ENCODE results near the gene EXT2. TPM values are rescaled to one million over a fixed set of nuclear protein-coding genes. Genes with fewer than 3 reads are reported as not detected.

EXT2 gene
- total and polyA plus RNA-seq, 2 of the 13 experiments (the other 11 are each of a cell fraction or from before 2014, with no cell fraction given) = 61.5 to 68.7 TPM

- TF ChIP-seq ZNF879 (CRISPR knock-in tag; IDR thresholded peaks at IDR 0.05) = no peak
- no peak for TF ChIP-seq ZNF574 (CRISPR knock-in tag; IDR thresholded peaks at IDR 0.05)
- no peak for TF ChIP-seq ATF7-NPFF (CRISPR knock-in tag; IDR thresholded peaks at IDR 0.05; ENCODE audit: low read depth)
- no peak for TF ChIP-seq ZFP90 (CRISPR knock-in tag; IDR thresholded peaks at IDR 0.05; ENCODE audit: borderline replicate concordance)
- TF ChIP-seq JUND (CRISPR knock-in tag; IDR thresholded peaks at IDR 0.05) = no peak
- TF ChIP-seq SMARCC2 (IDR thresholded peaks at IDR 0.05) = no peak
- TF ChIP-seq GTF3A (CRISPR knock-in tag; conservative IDR thresholded peaks at IDR 0.05) = no peak
- no peak for TF ChIP-seq CBFB (CRISPR knock-in tag; IDR thresholded peaks at IDR 0.05)
- ChIA-PET CTCF (ENCODE audit: low intra/inter-chr PET ratio, low total read pairs) (no interaction called here), POLR2A (no interaction called here)
- H3K36me3 ChIP-seq (replicated peaks in 1 of 2; ENCODE audit: control insufficient read depth in 1 of 2, insufficient read depth in 2 of 2, low read length in 2 of 2) = peaks cover 2 to 3% of the 10 kb centered on the region in 2 experiments; a peak in 3 of 5 replicates
- no peaks in the 10 kb centered on the region for H4K20me1 ChIP-seq (ENCODE audit: insufficient read depth, low read length)
- no peak overlapping the region for H2AFZ ChIP-seq (ENCODE audit: low read length)
- DNase-seq (ENCODE audit: low spot score) (no peak), FAIRE-seq (no peak), ATAC-seq (no peak)
- H3K4me1 ChIP-seq (ENCODE audit: insufficient read depth, low read length) = peaks cover 8% of the 10 kb centered on the region; the same call in 1 of the 2 replicates
- in situ Hi-C loops (cut with HindIII; ENCODE audit: extremely low pct_ligation_motif_present, low pct_unique_long_range_greater_than_20kb) = no loop called here
- no peak overlapping the region for H3K9ac ChIP-seq (ENCODE audit: insufficient read depth, low read depth, low read length)
- intact Hi-C loops (cut with micrococcal nuclease; ENCODE audit: unreplicated experiment) = no loop called here
- no peak overlapping the region for H3K4me2 ChIP-seq (ENCODE audit: low read depth, low read length)
- H3K79me2 ChIP-seq (ENCODE audit: insufficient read depth, low read length) = no peaks in the 10 kb centered on the region
- no TSS peak for BruUV-seq (replicated peaks)
- no peaks in the 10 kb centered on the region for H3K27me3 ChIP-seq (ENCODE audit: control insufficient read depth in 1 of 2, insufficient read depth in 2 of 2, low read length in 2 of 2)
- H3K27ac ChIP-seq (ENCODE audit: extremely low read length, insufficient read depth, low read length) = no peak overlapping the region
- no peak overlapping the region for H3K4me3 ChIP-seq (replicated peaks in 1 of 3; ENCODE audit: insufficient read depth in 1 of 3, low read depth in 2 of 3, low read length in 3 of 3)
- 96% methylated on average over 4 of the region's 4 CpGs for WGBS (ENCODE audit: low lambda C conversion rate)
- peaks cover 13% of the 10 kb centered on the region for H3K9me3 ChIP-seq (ENCODE audit: low read length)
Measured at GRCh38 chr11:44199816-44200215, 104.3 kb downstream of the EXT2 start.
